Stimulated activated naive CD8-positive, alpha-beta T cell treated with anti-CD3 and anti-CD28 coated beads, Interleukin-15, Interleukin-2, amounts not matched to agents 100 ng/mL and 50 ng/mL, for 24 hours (primary cell): ENCODE results near the gene SMARCA4.
A peak's percentile ranks its signal among the peaks of the same experiment; 100 is the strongest.
"Not testable (repeated sequence)": the region's sequence is repeated elsewhere in the genome, so short reads cannot be mapped to it uniquely, and the experiment has no call there.

Source experiments
- H3K27ac Mint-ChIP-seq: one replicate; pipeline ENCODE4 v1.8.0; 2021; ENCODE audit warnings: mild to moderate bottlenecking, mixed read lengths
- H3K27me3 Mint-ChIP-seq: one replicate; pipeline ENCODE4 v1.8.0; 2021; ENCODE audit warnings: mixed read lengths
- H3K36me3 Mint-ChIP-seq: one replicate; pipeline ENCODE4 v1.8.0; 2021; ENCODE audit warnings: low read depth, mixed read lengths
- H3K4me1 Mint-ChIP-seq: one replicate; pipeline ENCODE4 v1.8.0; 2021; ENCODE audit warnings: low read depth, mixed read lengths
- H3K4me3 Mint-ChIP-seq: one replicate; pipeline ENCODE4 v1.8.0; 2021; ENCODE audit warnings: mild to moderate bottlenecking, mixed read lengths
- H3K9me3 Mint-ChIP-seq: one replicate; pipeline ENCODE4 v1.8.0; 2021; ENCODE audit warnings: mixed read lengths

SMARCA4 gene

DNA sequence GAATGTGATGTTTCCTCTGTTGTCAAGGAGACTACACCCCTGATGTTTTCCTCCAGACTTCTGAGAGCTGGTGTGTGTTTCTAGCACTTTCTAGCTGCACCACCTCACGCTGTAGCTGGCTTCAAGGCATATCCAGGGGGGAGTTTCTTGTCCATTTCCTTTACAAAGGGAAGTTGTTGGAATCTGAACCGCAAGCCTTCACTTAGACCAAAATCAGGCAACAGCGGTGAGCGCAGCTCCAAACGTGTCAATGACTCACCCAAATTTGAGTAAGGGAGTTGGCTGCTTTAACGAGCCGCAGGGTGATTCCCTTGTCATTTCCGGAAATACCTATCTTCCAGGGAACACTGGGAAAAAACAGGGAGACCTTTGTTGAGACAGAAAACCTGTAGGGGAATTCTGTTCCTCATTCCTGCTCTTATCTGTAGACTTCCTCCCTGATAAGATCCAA, 130.9 kb downstream of the SMARCA4 start:
- Mint-ChIP-seq H3K36me3 (peaks cover 34% of the 10 kb centered on the region), H3K27me3 (no peaks in the 10 kb centered on the region), H3K4me1 (peaks cover 69% of the 10 kb centered on the region), H3K9me3 (no peaks in the 10 kb centered on the region), H3K4me3 (peak overlapping the region; percentile 91), H3K27ac (peak overlapping the region; percentile 94)

DNA sequence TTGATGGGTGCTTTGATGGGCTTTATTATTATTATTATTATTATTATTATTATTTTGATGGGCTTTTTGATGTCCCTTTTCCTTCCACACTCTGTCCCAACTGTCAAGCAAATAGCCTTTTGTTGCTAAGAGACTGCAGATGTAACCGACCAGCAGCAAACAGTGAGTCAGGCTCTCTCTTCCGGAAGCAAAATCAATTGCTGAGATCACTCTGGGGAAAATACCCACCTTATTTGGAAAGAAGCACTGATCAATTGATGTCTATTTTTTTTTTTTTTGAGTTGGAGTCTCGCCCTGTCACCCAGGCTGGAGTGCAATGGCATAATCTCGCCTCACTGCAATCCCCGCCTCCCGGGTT, 131.3 kb downstream of the SMARCA4 start:
- H3K27me3 Mint-ChIP-seq: no peaks in the 10 kb centered on the region
- H3K4me3 Mint-ChIP-seq: peak overlapping the region; percentile 91
- H3K4me1 Mint-ChIP-seq: peaks cover 72% of the 10 kb centered on the region
- peaks cover 38% of the 10 kb centered on the region for H3K36me3 Mint-ChIP-seq
- H3K9me3 Mint-ChIP-seq: no peaks in the 10 kb centered on the region
- H3K27ac Mint-ChIP-seq: peak overlapping the region; percentile 94

DNA sequence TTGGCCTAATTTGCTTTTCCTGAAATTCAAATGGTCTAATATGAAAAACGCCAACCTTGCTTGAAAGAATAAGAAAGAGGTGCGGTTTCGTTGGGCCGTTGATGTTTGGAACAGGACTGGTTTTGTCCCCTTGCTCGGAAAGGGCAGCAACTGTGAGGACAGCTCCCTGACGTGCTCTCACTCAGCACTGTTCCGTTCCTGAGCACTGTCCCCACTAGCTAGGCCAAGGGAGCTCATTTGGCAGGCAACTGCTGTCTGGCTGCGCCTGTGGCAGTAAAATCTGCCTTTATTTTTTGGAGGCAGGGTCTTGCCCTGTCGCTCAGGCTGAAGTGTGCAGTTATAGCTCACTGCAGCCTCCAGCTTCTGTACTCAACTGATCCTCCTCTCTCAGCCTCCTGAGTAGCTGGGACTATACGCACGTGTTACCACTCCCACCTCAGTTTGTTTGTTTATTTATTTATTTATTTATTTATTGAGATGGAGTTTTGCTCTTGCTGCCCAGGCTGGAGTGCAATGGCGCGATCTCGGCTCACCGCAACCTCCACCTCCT, 132.9 kb downstream of the SMARCA4 start:
- peaks cover 45% of the 10 kb centered on the region for H3K36me3 Mint-ChIP-seq
- no peak overlapping the region for H3K27ac Mint-ChIP-seq
- no peaks in the 10 kb centered on the region for H3K27me3 Mint-ChIP-seq
- no peak overlapping the region for H3K4me3 Mint-ChIP-seq
- no peaks in the 10 kb centered on the region for H3K9me3 Mint-ChIP-seq
- H3K4me1 Mint-ChIP-seq: peaks cover 70% of the 10 kb centered on the region

DNA sequence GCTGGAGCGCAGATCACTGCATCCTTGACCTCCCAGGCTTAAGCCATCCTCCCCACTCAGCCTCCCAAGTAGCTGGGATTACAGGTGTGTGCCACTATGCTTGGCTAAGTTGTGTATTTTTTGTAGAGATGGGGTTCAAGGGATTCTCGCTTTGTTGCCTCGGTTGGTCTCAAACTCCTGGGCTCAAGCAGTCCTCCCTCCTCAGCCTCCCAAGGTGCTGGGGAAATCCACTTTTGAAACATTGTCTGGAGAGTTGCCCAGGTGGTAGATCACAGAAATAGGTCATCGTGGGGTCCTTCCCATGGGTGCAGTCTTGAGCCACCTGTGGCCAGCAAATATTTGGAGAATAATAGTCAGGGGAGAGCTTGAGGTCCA, 133.7 kb downstream of the SMARCA4 start:
- Mint-ChIP-seq H3K4me3 (peak overlapping the region; percentile 66), H3K4me1 (peaks cover 63% of the 10 kb centered on the region), H3K36me3 (peaks cover 51% of the 10 kb centered on the region), H3K9me3 (no peaks in the 10 kb centered on the region), H3K27ac (peak overlapping the region; percentile 92), H3K27me3 (no peaks in the 10 kb centered on the region)

DNA sequence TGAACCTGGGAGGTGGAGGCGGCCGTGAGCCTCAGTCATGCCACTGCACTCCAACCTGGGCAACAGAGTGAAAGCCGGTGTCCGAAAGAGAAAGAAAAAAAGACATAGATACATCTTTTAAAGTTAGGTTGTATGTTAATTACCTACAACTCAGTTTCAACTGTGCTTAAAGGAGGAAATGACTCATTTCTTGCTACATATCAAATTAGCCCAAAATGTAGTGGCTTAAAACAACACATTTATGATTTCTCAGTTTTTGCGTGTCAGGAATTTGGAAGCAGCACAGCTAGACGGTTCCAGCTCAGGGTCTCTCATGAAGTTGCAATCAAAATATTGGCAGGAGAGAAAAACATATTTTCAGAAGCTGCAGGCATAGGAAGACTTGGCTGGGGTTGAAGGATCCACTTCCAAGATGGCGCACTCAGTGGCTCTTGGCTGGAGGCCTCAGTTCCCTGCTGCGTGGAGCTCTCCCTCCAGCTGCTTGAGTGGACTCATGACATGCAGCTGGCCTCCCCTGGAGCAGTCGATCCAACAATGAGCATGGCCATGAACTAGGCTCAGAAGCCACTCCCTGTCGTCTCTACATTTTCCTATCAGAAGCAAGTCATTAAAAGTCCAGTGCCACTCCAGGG, 135.5 kb downstream of the SMARCA4 start:
- Mint-ChIP-seq H3K4me3 (peak overlapping the region; percentile 73), H3K9me3 (no peaks in the 10 kb centered on the region), H3K4me1 (peaks cover 64% of the 10 kb centered on the region), H3K27ac (peak overlapping the region; percentile 92), H3K27me3 (no peaks in the 10 kb centered on the region), H3K36me3 (peaks cover 58% of the 10 kb centered on the region)

DNA sequence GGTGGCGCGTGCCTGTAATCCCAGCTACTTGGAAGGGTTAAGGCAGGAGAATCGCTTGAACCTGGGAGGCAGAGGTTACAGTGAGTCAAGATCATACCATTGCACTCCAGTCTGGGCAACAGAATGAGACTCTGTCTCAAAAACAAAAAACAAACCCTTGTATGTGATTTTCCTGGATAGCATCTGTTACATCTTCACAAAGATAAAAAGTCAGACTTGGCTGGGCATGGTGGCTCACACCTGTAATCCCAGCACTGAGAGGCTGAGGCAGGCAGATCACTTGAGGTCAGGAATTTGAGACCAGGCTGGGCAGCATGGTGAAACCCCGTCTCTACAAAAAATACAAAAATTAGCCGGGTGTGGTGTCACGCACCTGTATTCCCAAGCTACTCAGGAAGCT, 136.5 kb downstream of the SMARCA4 start:
- H3K27me3 Mint-ChIP-seq, H3K9me3 Mint-ChIP-seq, H3K4me3 Mint-ChIP-seq: not testable (repeated sequence)
- H3K4me1 Mint-ChIP-seq: peaks cover 53% of the 10 kb centered on the region
- peak overlapping the region; percentile 31 for H3K27ac Mint-ChIP-seq
- peaks cover 58% of the 10 kb centered on the region for H3K36me3 Mint-ChIP-seq

DNA sequence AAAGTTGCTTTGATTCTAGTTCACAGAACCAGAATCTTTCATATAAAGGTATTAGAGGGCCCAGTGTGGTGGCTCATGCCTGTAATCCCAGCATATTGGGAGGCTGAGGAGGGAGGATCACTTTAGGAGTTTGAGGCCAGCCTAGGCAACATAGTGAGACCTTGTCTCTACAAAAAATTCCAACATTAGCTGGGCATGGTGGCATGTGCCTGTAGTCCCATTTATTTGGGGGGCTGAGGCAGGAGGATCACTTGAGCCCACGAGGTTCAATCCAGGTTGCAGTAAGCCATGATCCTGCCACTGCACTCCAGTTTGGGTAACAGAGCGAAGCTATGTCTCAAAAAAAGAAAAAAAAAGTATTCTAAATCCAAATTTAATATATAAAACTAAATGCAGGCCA, 137.5 kb downstream of the SMARCA4 start:
- H3K27me3 Mint-ChIP-seq: no peaks in the 10 kb centered on the region
- H3K4me3 Mint-ChIP-seq: no peak overlapping the region
- no peak overlapping the region for H3K27ac Mint-ChIP-seq
- peaks cover 44% of the 10 kb centered on the region for H3K4me1 Mint-ChIP-seq
- peaks cover 59% of the 10 kb centered on the region for H3K36me3 Mint-ChIP-seq
- no peaks in the 10 kb centered on the region for H3K9me3 Mint-ChIP-seq

DNA sequence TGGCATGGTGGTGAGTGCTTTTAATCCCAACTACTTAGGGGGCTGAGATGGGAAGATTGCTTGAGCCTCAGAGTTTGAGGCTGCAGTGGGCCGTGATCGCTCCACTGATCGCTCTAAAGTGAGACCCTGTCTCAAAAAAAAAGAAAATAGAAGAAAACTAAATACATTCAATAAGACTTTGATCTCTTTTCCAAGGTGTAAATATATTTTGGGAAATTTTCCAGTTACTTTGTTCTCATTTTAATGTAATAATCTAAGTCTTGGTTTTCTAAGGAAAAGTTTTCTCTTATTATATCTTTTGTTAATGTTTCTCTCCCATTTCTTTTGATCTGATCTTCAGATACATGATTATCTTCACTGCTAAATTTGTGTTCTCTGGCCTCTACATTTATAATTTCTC, 138.0 kb downstream of the SMARCA4 start:
- Mint-ChIP-seq H3K4me1 (peaks cover 39% of the 10 kb centered on the region), H3K4me3 (no peak overlapping the region), H3K36me3 (peaks cover 64% of the 10 kb centered on the region), H3K27ac (peak overlapping the region; percentile 36), H3K9me3 (no peaks in the 10 kb centered on the region), H3K27me3 (no peaks in the 10 kb centered on the region)

DNA sequence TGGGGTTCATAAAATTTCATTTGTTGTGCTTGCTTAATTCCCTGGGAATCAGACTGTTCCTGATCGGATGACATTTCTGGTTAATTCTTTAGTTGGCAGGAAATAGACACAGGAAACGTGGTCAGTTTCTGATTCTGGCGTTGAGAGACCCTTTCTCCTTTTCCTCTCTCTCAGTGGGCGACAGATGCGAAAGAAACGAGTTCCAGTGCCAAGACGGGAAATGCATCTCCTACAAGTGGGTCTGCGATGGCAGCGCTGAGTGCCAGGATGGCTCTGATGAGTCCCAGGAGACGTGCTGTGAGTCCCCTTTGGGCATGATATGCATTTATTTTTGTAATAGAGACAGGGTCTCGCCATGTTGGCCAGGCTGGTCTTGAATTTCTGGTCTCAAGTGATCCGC, 139.2 kb downstream of the SMARCA4 start:
- Mint-ChIP-seq H3K9me3 (no peaks in the 10 kb centered on the region), H3K4me1 (peaks cover 29% of the 10 kb centered on the region), H3K27me3 (no peaks in the 10 kb centered on the region), H3K4me3 (no peak overlapping the region), H3K27ac (no peak overlapping the region), H3K36me3 (peaks cover 66% of the 10 kb centered on the region)

DNA sequence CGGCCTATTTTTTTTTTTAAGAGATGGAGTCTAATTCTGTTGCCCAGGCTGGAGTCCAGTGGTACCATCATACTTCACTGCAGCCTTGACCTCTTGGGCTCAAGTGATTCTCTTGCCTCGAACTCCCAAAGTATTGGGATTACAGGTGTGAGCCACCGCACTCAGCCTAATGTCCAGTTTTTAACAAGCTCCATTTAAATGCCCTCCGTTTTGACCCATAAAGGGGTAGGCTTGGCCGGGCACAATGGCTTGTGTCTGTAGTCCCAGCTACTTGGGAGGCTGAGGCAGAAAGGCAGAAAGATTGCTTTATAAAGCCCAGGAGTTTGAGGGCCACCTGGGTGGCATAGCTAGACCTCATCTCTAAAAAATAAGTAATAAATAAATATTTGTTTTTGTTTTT, 140.2 kb downstream of the SMARCA4 start:
- no peaks in the 10 kb centered on the region for H3K27me3 Mint-ChIP-seq
- no peaks in the 10 kb centered on the region for H3K9me3 Mint-ChIP-seq
- peaks cover 67% of the 10 kb centered on the region for H3K36me3 Mint-ChIP-seq
- no peak overlapping the region for H3K27ac Mint-ChIP-seq
- no peak overlapping the region for H3K4me3 Mint-ChIP-seq
- H3K4me1 Mint-ChIP-seq: peaks cover 19% of the 10 kb centered on the region

DNA sequence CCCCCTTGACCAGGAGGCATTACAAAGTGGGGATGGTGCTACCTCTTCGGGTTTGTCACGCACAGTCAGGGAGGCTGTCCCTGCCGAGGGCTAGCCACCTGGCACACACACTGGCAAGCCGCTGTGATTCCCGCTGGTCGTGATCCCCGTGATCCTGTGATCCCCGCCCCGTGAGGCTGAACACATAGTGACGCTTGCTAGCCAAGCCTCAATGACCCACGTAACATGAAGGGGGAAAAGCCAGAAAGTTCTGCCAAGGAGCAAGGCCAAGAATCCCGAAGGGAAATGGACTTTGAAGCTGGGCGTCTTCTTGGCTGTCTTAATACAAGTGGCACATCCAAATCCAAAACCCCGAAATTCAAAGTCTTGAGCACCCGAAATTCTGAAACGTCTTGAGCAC, 142.1 kb downstream of the SMARCA4 start:
- no peak overlapping the region for H3K4me3 Mint-ChIP-seq
- peaks cover 6% of the 10 kb centered on the region for H3K4me1 Mint-ChIP-seq
- H3K27ac Mint-ChIP-seq: no peak overlapping the region
- no peaks in the 10 kb centered on the region for H3K9me3 Mint-ChIP-seq
- H3K36me3 Mint-ChIP-seq: peaks cover 61% of the 10 kb centered on the region
- H3K27me3 Mint-ChIP-seq: no peaks in the 10 kb centered on the region

DNA sequence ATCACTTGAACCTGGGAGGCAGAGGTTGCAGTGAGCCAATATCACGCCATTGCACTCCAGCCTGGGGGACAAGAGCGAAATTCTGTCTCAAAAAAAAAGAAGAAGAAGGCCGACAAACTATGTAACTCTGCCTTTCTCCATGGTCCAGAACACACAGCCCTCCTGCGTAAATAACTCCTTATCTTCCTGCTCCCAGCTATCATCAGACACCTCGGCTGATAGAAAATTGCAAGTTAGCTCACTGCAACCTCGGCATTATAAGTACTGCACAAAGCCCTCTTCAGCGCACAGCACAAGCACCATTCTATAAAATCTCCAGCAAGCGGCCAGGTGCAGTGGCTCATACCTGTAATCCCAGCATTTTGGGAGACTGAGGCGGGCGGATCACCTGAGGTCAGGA, 142.8 kb downstream of the SMARCA4 start:
- not testable (repeated sequence) for H3K27ac Mint-ChIP-seq

DNA sequence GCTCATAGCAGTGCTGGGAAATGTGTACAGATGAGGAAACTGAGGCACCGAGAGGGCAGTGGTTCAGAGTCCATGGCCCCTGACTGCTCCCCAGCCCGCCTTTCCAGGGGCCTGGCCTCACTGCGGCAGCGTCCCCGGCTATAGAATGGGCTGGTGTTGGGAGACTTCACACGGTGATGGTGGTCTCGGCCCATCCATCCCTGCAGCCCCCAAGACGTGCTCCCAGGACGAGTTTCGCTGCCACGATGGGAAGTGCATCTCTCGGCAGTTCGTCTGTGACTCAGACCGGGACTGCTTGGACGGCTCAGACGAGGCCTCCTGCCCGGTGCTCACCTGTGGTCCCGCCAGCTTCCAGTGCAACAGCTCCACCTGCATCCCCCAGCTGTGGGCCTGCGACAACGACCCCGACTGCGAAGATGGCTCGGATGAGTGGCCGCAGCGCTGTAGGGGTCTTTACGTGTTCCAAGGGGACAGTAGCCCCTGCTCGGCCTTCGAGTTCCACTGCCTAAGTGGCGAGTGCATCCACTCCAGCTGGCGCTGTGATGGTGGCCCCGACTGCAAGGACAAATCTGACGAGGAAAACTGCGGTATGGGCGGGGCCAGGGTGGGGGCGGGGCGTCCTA, 144.3 kb downstream of the SMARCA4 start:
- Mint-ChIP-seq H3K36me3 (peaks cover 63% of the 10 kb centered on the region), H3K27ac (no peak overlapping the region), H3K4me3 (no peak overlapping the region), H3K27me3 (no peaks in the 10 kb centered on the region), H3K9me3 (no peaks in the 10 kb centered on the region), H3K4me1 (peaks cover 1% of the 10 kb centered on the region)

More for the DNA sequence above, 142.8 kb downstream of the SMARCA4 start:
- H3K4me1 Mint-ChIP-seq, H3K4me3 Mint-ChIP-seq, H3K9me3 Mint-ChIP-seq, H3K27me3 Mint-ChIP-seq: not testable (repeated sequence)
- peaks cover 67% of the 10 kb centered on the region for H3K36me3 Mint-ChIP-seq

DNA sequence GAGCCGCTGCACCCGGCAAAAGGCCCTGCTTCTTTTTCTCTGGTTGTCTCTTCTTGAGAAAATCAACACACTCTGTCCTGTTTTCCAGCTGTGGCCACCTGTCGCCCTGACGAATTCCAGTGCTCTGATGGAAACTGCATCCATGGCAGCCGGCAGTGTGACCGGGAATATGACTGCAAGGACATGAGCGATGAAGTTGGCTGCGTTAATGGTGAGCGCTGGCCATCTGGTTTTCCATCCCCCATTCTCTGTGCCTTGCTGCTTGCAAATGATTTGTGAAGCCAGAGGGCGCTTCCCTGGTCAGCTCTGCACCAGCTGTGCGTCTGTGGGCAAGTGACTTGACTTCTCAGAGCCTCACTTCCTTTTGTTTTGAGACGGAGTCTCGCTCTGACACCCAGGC, 145.6 kb downstream of the SMARCA4 start:
- no peak overlapping the region for H3K4me3 Mint-ChIP-seq
- H3K27ac Mint-ChIP-seq: no peak overlapping the region
- no peaks in the 10 kb centered on the region for H3K27me3 Mint-ChIP-seq
- H3K36me3 Mint-ChIP-seq: peaks cover 70% of the 10 kb centered on the region
- H3K9me3 Mint-ChIP-seq: no peaks in the 10 kb centered on the region
- H3K4me1 Mint-ChIP-seq: no peaks in the 10 kb centered on the region

DNA sequence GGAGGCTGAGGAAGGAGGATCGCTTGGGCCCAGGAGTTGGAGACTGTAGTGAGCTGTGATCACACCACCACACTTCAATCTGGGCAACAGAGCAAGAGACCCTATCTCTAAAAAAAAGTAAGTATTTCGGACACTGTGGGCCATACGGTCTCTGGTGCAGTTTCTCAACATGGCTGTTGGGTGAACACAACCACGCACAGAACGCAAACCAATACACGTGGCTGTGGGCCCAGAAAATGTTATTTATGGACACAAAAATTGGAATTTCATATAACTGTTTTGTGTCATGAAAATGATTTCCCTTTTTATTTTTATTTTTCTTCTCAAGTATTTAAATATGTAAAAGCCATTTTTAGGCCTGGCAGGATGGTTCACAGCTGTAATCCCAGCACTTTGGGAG, 147.9 kb downstream of the SMARCA4 start:
- no peaks in the 10 kb centered on the region for H3K9me3 Mint-ChIP-seq
- H3K4me3 Mint-ChIP-seq: no peak overlapping the region
- H3K36me3 Mint-ChIP-seq: peaks cover 69% of the 10 kb centered on the region
- H3K4me1 Mint-ChIP-seq: no peaks in the 10 kb centered on the region
- no peak overlapping the region for H3K27ac Mint-ChIP-seq
- no peaks in the 10 kb centered on the region for H3K27me3 Mint-ChIP-seq
